ENCODE data around the gene EIPR1.

- TF ChIP-seq, protein P1, sequence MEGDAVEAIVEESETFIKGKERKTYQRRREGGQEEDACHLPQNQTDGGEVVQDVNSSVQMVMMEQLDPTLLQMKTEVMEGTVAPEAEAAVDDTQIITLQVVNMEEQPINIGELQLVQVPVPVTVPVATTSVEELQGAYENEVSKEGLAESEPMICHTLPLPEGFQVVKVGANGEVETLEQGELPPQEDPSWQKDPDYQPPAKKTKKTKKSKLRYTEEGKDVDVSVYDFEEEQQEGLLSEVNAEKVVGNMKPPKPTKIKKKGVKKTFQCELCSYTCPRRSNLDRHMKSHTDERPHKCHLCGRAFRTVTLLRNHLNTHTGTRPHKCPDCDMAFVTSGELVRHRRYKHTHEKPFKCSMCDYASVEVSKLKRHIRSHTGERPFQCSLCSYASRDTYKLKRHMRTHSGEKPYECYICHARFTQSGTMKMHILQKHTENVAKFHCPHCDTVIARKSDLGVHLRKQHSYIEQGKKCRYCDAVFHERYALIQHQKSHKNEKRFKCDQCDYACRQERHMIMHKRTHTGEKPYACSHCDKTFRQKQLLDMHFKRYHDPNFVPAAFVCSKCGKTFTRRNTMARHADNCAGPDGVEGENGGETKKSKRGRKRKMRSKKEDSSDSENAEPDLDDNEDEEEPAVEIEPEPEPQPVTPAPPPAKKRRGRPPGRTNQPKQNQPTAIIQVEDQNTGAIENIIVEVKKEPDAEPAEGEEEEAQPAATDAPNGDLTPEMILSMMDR (conservative IDR thresholded peaks at IDR 0.05 in 1 of 2, IDR thresholded peaks at IDR 0.05 in 1 of 2; ENCODE audit: low read depth in 1 of 2, low read length in 2 of 2) = no peak
- no peak for TF ChIP-seq EZH2 (IDR thresholded peaks at IDR 0.05; ENCODE audit: low read length, missing control alignments)
These were observed 57.7 kb downstream of the EIPR1 start for GRCh38 chr2:3319745-3320566.
